ENCODE data around the gene C16orf92.

The C16orf92 gene

GRCh38 chr16:30063278-30063892 lies 40.4 kb downstream of the C16orf92 start:
- no peak for DNase-seq

- DNase-seq: peak; percentile 70
Observed at GRCh38 chr16:30063893-30064728, 41.1 kb downstream of the C16orf92 start.

- no peak for DNase-seq
Observed at GRCh38 chr16:30064729-30065101, 41.7 kb downstream of the C16orf92 start.

GRCh38 chr16:30065102-30065942 lies 42.3 kb downstream of the C16orf92 start, which contains the start of gene ALDOA:
Gene ALDOA, plus strand, starts transcription at chr16:30065760. Its CDS starts 1,138 bp downstream, at chr16:30066898.
- DNase-seq: peak; percentile 95

- peak; percentile 53 for DNase-seq
Observed at GRCh38 chr16:30065943-30066760, 43.2 kb downstream of the C16orf92 start.

GRCh38 chr16:30066761-30067583 lies 44.0 kb downstream of the C16orf92 start:
- DNase-seq: no peak

- DNase-seq: no peak
Observed at GRCh38 chr16:30067584-30067916, 44.6 kb downstream of the C16orf92 start.

GRCh38 chr16:30068333-30068732 lies 45.3 kb downstream of the C16orf92 start:
- no peak for DNase-seq

- peak; percentile 61 for DNase-seq
Observed at GRCh38 chr16:30068750-30069610, 46.0 kb downstream of the C16orf92 start.

GRCh38 chr16:30069611-30070462 lies 46.8 kb downstream of the C16orf92 start:
- DNase-seq: no peak

- no peak for DNase-seq
Observed at GRCh38 chr16:30070490-30070889, 47.5 kb downstream of the C16orf92 start.

All from activated CD8-positive, alpha-beta memory T cell treated with anti-CD3 and anti-CD28 coated beads, Interleukin-2, amount 50 U/mL, for 4 hours (primary cell).